ENCODE results near the gene TMEM151B. TPM values are rescaled to one million over a fixed set of nuclear protein-coding genes. Genes with fewer than 3 reads are reported as not detected.

TMEM151B gene
- total RNA-seq, 1 experiment from 2014 or later: not detected

- Histone ChIP-seq H3K4me3 (replicated peaks in 1 of 2; ENCODE audit: low read depth in 1 of 2, low read length in 2 of 2) (no peak overlapping the region), H3K9ac (ENCODE audit: low read length) (no peak overlapping the region), H3K36me3 (ENCODE audit: control insufficient read depth in 1 of 2, insufficient read depth in 2 of 2, low read length in 2 of 2) (peaks cover 17 to 41% of the 10 kb centered on the region in 2 experiments), H3K4me2 (ENCODE audit: low read length) (no peak overlapping the region), H4K20me1 (ENCODE audit: insufficient read depth) (no peaks in the 10 kb centered on the region), H3K9me2 (ENCODE audit: insufficient read depth) (no peaks in the 10 kb centered on the region), H3K9me3 (ENCODE audit: control insufficient read depth in 1 of 2, insufficient read depth in 1 of 2, low read depth in 1 of 2, low read length in 2 of 2) (no peaks in the 10 kb centered on the region), H3K4me1 (ENCODE audit: control insufficient read depth in 1 of 2, insufficient read depth in 2 of 2, low read length in 2 of 2) (peaks cover 0 to under 1% of the 10 kb centered on the region in 2 experiments; a peak in 1 of 4 replicates), H2AFZ (ENCODE audit: low read depth, low read length, poor library complexity, severe bottlenecking) (no peak overlapping the region), H3K27me3 (ENCODE audit: insufficient read depth, low read length) (no peaks in the 10 kb centered on the region), H3K79me2 (ENCODE audit: insufficient read depth, low read length) (no peaks in the 10 kb centered on the region), H3K27ac (ENCODE audit: low read depth, low read length) (no peak overlapping the region)
- RAD21 ChIA-PET (ENCODE audit: low non-redundant PET in 1 of 2, low total read pairs in 2 of 2, uncharacterized antibody in 2 of 2, unreplicated experiment in 2 of 2): no interaction called here
- no peak for DNase-seq (ENCODE audit: low read depth, low spot score)
- POLR2A ChIA-PET: no interaction called here
- CTCF ChIA-PET: no interaction called here
- no peak for ATAC-seq
- no peak for TF ChIP-seq ELF1 (IDR thresholded peaks at IDR 0.05; ENCODE audit: borderline replicate concordance, low read depth)
- TF ChIP-seq YY1 (IDR thresholded peaks at IDR 0.05; ENCODE audit: extremely low read depth, insufficient replicate concordance, low read depth, low read length): no peak
- no peak for TF ChIP-seq SP1 (IDR thresholded peaks at IDR 0.05; ENCODE audit: low read depth)
- TF ChIP-seq, protein P1, sequence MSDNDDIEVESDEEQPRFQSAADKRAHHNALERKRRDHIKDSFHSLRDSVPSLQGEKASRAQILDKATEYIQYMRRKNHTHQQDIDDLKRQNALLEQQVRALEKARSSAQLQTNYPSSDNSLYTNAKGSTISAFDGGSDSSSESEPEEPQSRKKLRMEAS (IDR thresholded peaks at IDR 0.05): no peak
- no peak for TF ChIP-seq CBX3 (IDR thresholded peaks at IDR 0.05; ENCODE audit: low read depth)
- no peak for TF ChIP-seq CEBPB (IDR thresholded peaks at IDR 0.05; ENCODE audit: low read depth)
- no peak for TF ChIP-seq ZNF274 (IDR thresholded peaks at IDR 0.05; ENCODE audit: low read depth, low read length)
- no peak for TF ChIP-seq TCF7L2 (IDR thresholded peaks at IDR 0.05; ENCODE audit: borderline replicate concordance, extremely low read depth, insufficient read depth, insufficient read length)
- no peak for TF ChIP-seq EGR1 (IDR thresholded peaks at IDR 0.05; ENCODE audit: low read depth)
- TF ChIP-seq CTCF (IDR thresholded peaks at IDR 0.05 in 2 of 3, conservative IDR thresholded peaks at IDR 0.05 in 1 of 3; ENCODE audit: borderline replicate concordance in 1 of 3, insufficient read depth in 1 of 3, low read depth in 2 of 3, low read length in 2 of 3): no peak
- no peak for TF ChIP-seq SIN3A (IDR thresholded peaks at IDR 0.05; ENCODE audit: low read depth)
- BruUV-seq (replicated peaks): no TSS peak
- intact Hi-C loops (cut with micrococcal nuclease): no loop called here
Measured at GRCh38 chr6:44300292-44300823, 30.1 kb downstream of the TMEM151B start.

All from HCT116 (cell line).